ENCODE data around the gene FAM193A.
A peak's percentile ranks its signal among the peaks of the same experiment; 100 is the strongest.
"Not testable (repeated sequence)": the region's sequence is repeated elsewhere in the genome, so short reads cannot be mapped to it uniquely, and the experiment has no call there.

Gene FAM193A

GRCh38 chr4:2651546-2651945 is 115.1 kb downstream of the FAM193A start:
- no peak for DNase-seq (ENCODE audit: low spot score)

GRCh38 chr4:2651998-2652397 is 115.6 kb downstream of the FAM193A start:
- DNase-seq (ENCODE audit: low spot score) = no peak

- DNase-seq (ENCODE audit: low spot score) = no peak
Observed at GRCh38 chr4:2652415-2653160, 116.1 kb downstream of the FAM193A start.

GRCh38 chr4:2660596-2661211 is 124.3 kb downstream of the FAM193A start:
- no peak for DNase-seq (ENCODE audit: low spot score)

GRCh38 chr4:2662598-2662997 is 126.2 kb downstream of the FAM193A start:
- no peak for DNase-seq (ENCODE audit: low spot score)

GRCh38 chr4:2663275-2663674 is 126.8 kb downstream of the FAM193A start:
- no peak for DNase-seq (ENCODE audit: low spot score)

GRCh38 chr4:2666722-2667247 is 130.3 kb downstream of the FAM193A start:
- no peak for DNase-seq (ENCODE audit: low spot score)

- no peak for DNase-seq (ENCODE audit: low spot score)
Observed at GRCh38 chr4:2667428-2667827, 131.0 kb downstream of the FAM193A start.

GRCh38 chr4:2671267-2671895 is 134.9 kb downstream of the FAM193A start:
- DNase-seq (ENCODE audit: low spot score) = no peak

- no peak for DNase-seq (ENCODE audit: low spot score)
Observed at GRCh38 chr4:2672082-2672481, 135.6 kb downstream of the FAM193A start.

- no peak for DNase-seq (ENCODE audit: low spot score)
Observed at GRCh38 chr4:2672700-2673099, 136.3 kb downstream of the FAM193A start.

- DNase-seq (ENCODE audit: low spot score) = no peak
Observed at GRCh38 chr4:2673157-2673556, 136.7 kb downstream of the FAM193A start.

- DNase-seq (ENCODE audit: low spot score) = not testable (repeated sequence)
Observed at GRCh38 chr4:2679762-2680161, 143.3 kb downstream of the FAM193A start.

- no peak for DNase-seq (ENCODE audit: low spot score)
Observed at GRCh38 chr4:2684486-2684885, 148.0 kb downstream of the FAM193A start.

- no peak for DNase-seq (ENCODE audit: low spot score)
Observed at GRCh38 chr4:2685541-2685940, 149.1 kb downstream of the FAM193A start.

GRCh38 chr4:2686379-2687265 is 150.2 kb downstream of the FAM193A start:
- DNase-seq (ENCODE audit: low spot score) = no peak

GRCh38 chr4:2688281-2688680 is 151.8 kb downstream of the FAM193A start:
- no peak for DNase-seq (ENCODE audit: low spot score)

- DNase-seq (ENCODE audit: low spot score) = no peak
Observed at GRCh38 chr4:2688697-2689096, 152.2 kb downstream of the FAM193A start.

GRCh38 chr4:2689114-2689513 is 152.7 kb downstream of the FAM193A start:
- DNase-seq (ENCODE audit: low spot score) = no peak

- peak; percentile 67 for DNase-seq (ENCODE audit: low spot score)
Observed at GRCh38 chr4:2689825-2690700, 153.6 kb downstream of the FAM193A start.

GRCh38 chr4:2691313-2691712 is 154.9 kb downstream of the FAM193A start:
- no peak for DNase-seq (ENCODE audit: low spot score)
